K562 (cell line): ENCODE results near the gene MBNL2. TPM values are rescaled to one million over a fixed set of nuclear protein-coding genes. Genes with fewer than 3 reads are reported as not detected.

Source experiments
- ATAC-seq: fragments of 200-7000 bp; cut with Tn5 transposase; 3 replicates; pipeline ENCODE4 v1.9.1; 2020; ENCODE audit warnings: moderate library complexity
- BruUV-seq: library from RNA; stranded (reverse); fragments of 400-500 nt; replicated peaks from 2 replicates; lab custom pipeline; 2021; lab: Mats Ljungman, UMichigan
- CTCF ChIA-PET: fragments of 300-600 bp; formaldehyde crosslinking; extraction: SDS; loops from one replicate; lab custom pipeline; 2021; ENCODE audit warnings: low intra/inter-chr PET ratio; lab: Yijun Ruan, JAX
- POLR2A ChIA-PET: fragments of 300-600, 350-650 bp; sonication (Branson Sonifier 250); formaldehyde crosslinking; extraction: SDS; loops from one replicate; lab custom pipeline; 2021; ENCODE audit warnings: antibody characterized with exemption, inconsistent platforms; lab: Yijun Ruan, JAX
- DNase-seq, 4 experiments: peaks; one replicate each; pipeline versions ENCODE4 v3.0.0 to v3.0.0-alpha.2; 2011 to 2018; ENCODE audit warnings: low spot score in 3 of 4, mixed read lengths in 3 of 4; ENCODE audit errors: extremely low read depth in 1 of 4
- FAIRE-seq: peaks from 2 replicates; lab custom pipeline; 2011; peaks lifted over from hg19 to GRCh38; lab: Jason Lieb, UNC
- H2AFZ ChIP-seq: 2 replicates; pipeline ENCODE4 v1.6.0; 2011; ENCODE audit warnings: low read depth, low read length, control low read depth, inconsistent platforms
- H3K27ac ChIP-seq: fragments of 200-600 bp; 3 replicates; pipeline ENCODE4 v1.8.0; 2011; ENCODE audit warnings: low read depth, mild to moderate bottlenecking, control low read depth, inconsistent platforms, low read length, moderate library complexity, mixed read lengths; ENCODE audit errors: extremely low read depth
- H3K27me3 ChIP-seq, 2 experiments: fragments of 300-600 bp in 1 of 2; 2 replicates in 1 of 2; 3 replicates in 1 of 2; pipeline versions ENCODE4 v1.6.0 to v1.8.0; 2011; ENCODE audit warnings: inconsistent platforms in 2 of 2, low read length in 2 of 2, mild to moderate bottlenecking in 1 of 2, mixed read lengths in 1 of 2, moderate library complexity in 1 of 2; ENCODE audit not compliant: control insufficient read depth in 2 of 2, insufficient read depth in 2 of 2
- H3K36me3 ChIP-seq: fragments of 300-600 bp; 3 replicates; pipeline ENCODE4 v1.8.0; 2011; ENCODE audit warnings: mild to moderate bottlenecking, low read length, inconsistent platforms; ENCODE audit not compliant: control insufficient read depth, insufficient read depth
- H3K4me1 ChIP-seq, 2 experiments: fragments of 200-600 bp in 1 of 2; replicated peaks in 1 of 2; 2 replicates in 1 of 2; 3 replicates in 1 of 2; pipeline versions ENCODE4 v1.5.1 to v1.8.0; 2011; ENCODE audit warnings: inconsistent platforms in 2 of 2, low read length in 2 of 2, mild to moderate bottlenecking in 1 of 2, mixed read lengths in 1 of 2, moderate library complexity in 1 of 2; ENCODE audit not compliant: control insufficient read depth in 2 of 2, insufficient read depth in 2 of 2
- H3K4me2 ChIP-seq: 2 replicates; pipeline ENCODE4 v1.6.1; 2011; ENCODE audit warnings: low read length, control low read depth, inconsistent platforms, mixed read lengths; ENCODE audit not compliant: insufficient read depth
- H3K4me3 ChIP-seq: fragments of 200-600 bp; sonication (generic), shearing (Covaris generic); 2 replicates; pipeline ENCODE4 v1.5.1; 2016; ENCODE audit warnings: control low read depth, inconsistent platforms
- H3K79me2 ChIP-seq: fragments of 200-600 bp; 3 replicates; pipeline ENCODE4 v1.8.0; 2011; ENCODE audit warnings: low read length, inconsistent platforms; ENCODE audit not compliant: control insufficient read depth, insufficient read depth
- H3K9ac ChIP-seq, 2 experiments: 2 replicates each; pipeline versions ENCODE4 v1.6.0 to v1.6.1; 2011; ENCODE audit warnings: low read depth in 2 of 2, low read length in 2 of 2, control low read depth in 1 of 2, inconsistent platforms in 1 of 2, mild to moderate bottlenecking in 1 of 2, mixed read lengths in 1 of 2; ENCODE audit not compliant: insufficient read depth in 1 of 2
- H3K9me1 ChIP-seq: one replicate; pipeline ENCODE4 v1.6.0; 2011; ENCODE audit warnings: inconsistent platforms, mild to moderate bottlenecking, low read length, moderate library complexity; ENCODE audit not compliant: control insufficient read depth, insufficient read depth
- H3K9me3 ChIP-seq: replicated peaks from 2 replicates; pipeline ENCODE4 v1.5.1; 2011; ENCODE audit warnings: low read depth, low read length, inconsistent platforms; ENCODE audit not compliant: control insufficient read depth, insufficient read depth
- H4K20me1 ChIP-seq: replicated peaks from 2 replicates; pipeline ENCODE4 v1.6.1; 2011; ENCODE audit warnings: low read length, inconsistent platforms, mixed read lengths; ENCODE audit not compliant: control insufficient read depth, insufficient read depth
- BRD4 ChIP-seq: fragments of 200-600 bp; sonication (generic); IDR thresholded peaks from 2 replicates; pipeline ENCODE4 v1.6.1; 2017; ENCODE audit warnings: inconsistent platforms
- CLOCK ChIP-seq: fragments of 250-450 bp; sonication (Bioruptor Pico); IDR thresholded peaks from 2 replicates; pipeline ENCODE4 v1.4.0; 2020; ENCODE audit warnings: mild to moderate bottlenecking, moderate library complexity, borderline replicate concordance
- HBP1 ChIP-seq: fragments of 450-650 bp; formaldehyde crosslinking; IDR thresholded peaks from 2 replicates; pipeline ENCODE4 v1.4.0; 2022; ENCODE audit warnings: missing genetic modification characterization
- HMG20A ChIP-seq: fragments of 450-650 bp; formaldehyde crosslinking; conservative IDR thresholded peaks from 2 replicates; pipeline ENCODE4 v1.4.0; 2020; ENCODE audit warnings: mild to moderate bottlenecking, mixed read lengths
- HMGXB4 ChIP-seq: sonication (generic); formaldehyde crosslinking; IDR thresholded peaks from 2 replicates; pipeline ENCODE4 v1.8.1; 2023; ENCODE audit warnings: mild to moderate bottlenecking, missing genetic modification reagents
- LARP7 ChIP-seq: fragments of 450-650 bp; IDR thresholded peaks from 2 replicates; pipeline ENCODE4 v1.6.1; 2016
- MAX ChIP-seq: sonication (generic); formaldehyde crosslinking; IDR thresholded peaks from 2 replicates; pipeline ENCODE4 v1.9.0; 2022; ENCODE audit warnings: mild to moderate bottlenecking, missing genetic modification reagents
- MED1 ChIP-seq: sonication (generic); formaldehyde crosslinking; IDR thresholded peaks from 2 replicates; pipeline ENCODE4 v1.8.1; 2023; ENCODE audit warnings: missing genetic modification reagents, borderline replicate concordance
- MEF2A ChIP-seq: IDR thresholded peaks from 2 replicates; pipeline ENCODE4 v1.6.1; 2011; ENCODE audit warnings: low read depth, mild to moderate bottlenecking, low read length, moderate library complexity; ENCODE audit not compliant: control insufficient read depth
- RBM14 ChIP-seq: fragments of 200-400 bp; formaldehyde crosslinking; IDR thresholded peaks from 2 replicates; pipeline ENCODE4 v1.6.1; 2018; ENCODE audit warnings: low read depth, mild to moderate bottlenecking, low read length, moderate library complexity, borderline replicate concordance; ENCODE audit not compliant: insufficient read depth
- SETDB1 ChIP-seq: IDR thresholded peaks from one replicate; pipeline ENCODE4 v1.6.1; 2012; ENCODE audit warnings: low read length, control low read depth, inconsistent platforms
- SREBF2 ChIP-seq: sonication (generic); formaldehyde crosslinking; IDR thresholded peaks from 2 replicates; pipeline ENCODE4 v1.4.0; 2020; ENCODE audit warnings: mild to moderate bottlenecking, missing genetic modification reagents
- TBL1XR1 ChIP-seq, 2 experiments: IDR thresholded peaks; 2 replicates each; pipeline ENCODE4 v1.6.1; 2012; ENCODE audit warnings: improper control_type of control experiment in 2 of 2, low read length in 2 of 2, mild to moderate bottlenecking in 1 of 2
- TBP ChIP-seq: optimal IDR thresholded peaks from 2 replicates; pipeline ENCODE3; 2011; ENCODE audit warnings: low read depth, low read length, improper control_type of control experiment
- TRIM24 ChIP-seq, 2 experiments: fragments of 450-650 bp; IDR thresholded peaks; 2 replicates each; pipeline ENCODE4 v1.6.1; 2016
- ZNF311 ChIP-seq: fragments of 250-450 bp; sonication (Bioruptor Pico); IDR thresholded peaks from 2 replicates; pipeline ENCODE4 v1.4.0; 2020; ENCODE audit warnings: mild to moderate bottlenecking, moderate library complexity
- ZNF511 ChIP-seq: sonication (generic); formaldehyde crosslinking; IDR thresholded peaks from 2 replicates; pipeline ENCODE4 v1.8.0; 2022; ENCODE audit warnings: mild to moderate bottlenecking, missing genetic modification reagents
- WGBS: fragments of 100-300 bp; shearing (Covaris generic); methylation state at CpG from one replicate; pipeline ENCODE4 v1.1.6; 2016; ENCODE audit warnings: low coverage, mixed read lengths; ENCODE audit not compliant: insufficient coverage; ENCODE audit errors: missing lambda C conversion rate; 5-methylcytosine and 5-hydroxymethylcytosine counted together
- in situ Hi-C: fragments of 300-500 bp; cut with MboI; formaldehyde crosslinking; loops from 4 replicates; pipeline ENCODE4 v1.15.0; 2018; ENCODE audit warnings: inconsistent platforms, mixed read lengths
- intact Hi-C: fragments of 100-400 bp; cut with micrococcal nuclease; formaldehyde crosslinking; loops from 2 replicates; pipeline ENCODE4 v1.14.2; 2022
- polyA plus RNA-seq, 8 experiments: library from polyadenylated mRNA; depleted of rRNA in 4 of 8; stranded (reverse) in 5 of 8; unstranded in 3 of 8; fragments of >200 nt; fragmentation: Nextera tagmentation in 2 of 8; fragmentation: Illumina TruSeq in 1 of 8; extraction: Ambion mirVana in 2 of 8; extraction: Trizol in 1 of 8; gene quantifications; 2 replicates each; pipeline versions ENCODE4 v1.2.1 to v1.2.3, GENCODE V29; 2011 to 2014; ENCODE audit warnings: inconsistent platforms in 1 of 8, missing spikeins in 1 of 8
- total RNA-seq, 7 experiments: library from RNA; depleted of rRNA in 6 of 7; stranded (reverse); fragments of >200 nt in 6 of 7; fragmentation: Illumina TruSeq in 2 of 7; extraction: Trizol in 2 of 7; gene quantifications; 2 replicates each; pipeline versions ENCODE4 v1.2.1 to v1.2.3, GENCODE V29; 2011 to 2021; ENCODE audit warnings: low replicate concordance in 1 of 7

Gene MBNL2
- total and polyA plus RNA-seq, 9 of the 15 experiments (the other 6 are each of a cell fraction or from before 2014, with no cell fraction given): 7.0 to 24.8 (median 13.8) TPM

- peaks cover 13% of the 10 kb centered on the region; the same call in 1 of the 3 replicates for H3K36me3 ChIP-seq
- peak overlapping the region; percentile 72 to 93; a peak in 3 of 4 replicates for H3K9ac ChIP-seq
- peak overlapping the region; percentile 100 for H3K27ac ChIP-seq
- FAIRE-seq: no peak
- H2AFZ ChIP-seq: no peak overlapping the region
- H3K9me3 ChIP-seq: no peaks in the 10 kb centered on the region
- no peak overlapping the region for H3K4me3 ChIP-seq
- peaks cover 30 to 75% of the 10 kb centered on the region in 2 experiments for H3K4me1 ChIP-seq
- CTCF ChIA-PET: no interaction called here
- H3K4me2 ChIP-seq: peak overlapping the region; percentile 74; the same call in 1 of the 2 replicates
- POLR2A ChIA-PET: interaction anchor here (0.9 to 2.6 kb wide), 9 partner anchors 9 to 151 kb away, joined by 3 to 15 read pairs (median 4); no protein-coding TSS in a partner anchor
- H3K79me2 ChIP-seq: peaks cover 88% of the 10 kb centered on the region
- no peaks in the 10 kb centered on the region for H3K27me3 ChIP-seq
- TSS peak; percentile 89 for BruUV-seq
- DNase-seq: no peak
- no peaks in the 10 kb centered on the region for H4K20me1 ChIP-seq
- ATAC-seq: no peak
- H3K9me1 ChIP-seq: no peaks in the 10 kb centered on the region
- 34% methylated on average over 6 of the region's 6 CpGs for WGBS
- in situ Hi-C loops (no loop called here), intact Hi-C loops (loop anchor here (5.0 kb wide), 2 partner anchors 83 to 147 kb away; no protein-coding TSS in a partner anchor)
- no peak for TF ChIP-seq CLOCK (CRISPR knock-in tag)
- no peak for TF ChIP-seq TBL1XR1 (IDR thresholded peaks at IDR 0.05; ENCODE audit: low read length in 2 of 2)
- TF ChIP-seq TRIM24 (IDR thresholded peaks at IDR 0.05): no peak
- no peak for TF ChIP-seq MAX (CRISPR knock-in tag)
- no peak for TF ChIP-seq HMGXB4 (CRISPR knock-in tag)
- TF ChIP-seq TBP: peak; percentile 9
- no peak for TF ChIP-seq MEF2A
- no peak for TF ChIP-seq LARP7
- 0 out of 2 replicates have a peak, but pooled peaks have one; percentile 13 for TF ChIP-seq ZNF311
- TF ChIP-seq HMG20A (CRISPR knock-in tag): no peak
- no peak for TF ChIP-seq MED1 (CRISPR knock-in tag)
- no peak for TF ChIP-seq ZNF511 (CRISPR knock-in tag)
- TF ChIP-seq HBP1 (CRISPR knock-in tag): no peak
- TF ChIP-seq BRD4: peak; percentile 53; the same call in 1 of the 2 replicates
- no peak for TF ChIP-seq RBM14
- no peak for TF ChIP-seq SETDB1
- TF ChIP-seq SREBF2 (CRISPR knock-in tag): no peak
Observed at GRCh38 chr13:97259410-97259797, 37.3 kb downstream of the MBNL2 start.
